ENCODE data around the gene JAKMIP3.
"Not testable (repeated sequence)": the region's sequence is repeated elsewhere in the genome, so short reads cannot be mapped to it uniquely, and the experiment has no call there.

The JAKMIP3 gene

DNA sequence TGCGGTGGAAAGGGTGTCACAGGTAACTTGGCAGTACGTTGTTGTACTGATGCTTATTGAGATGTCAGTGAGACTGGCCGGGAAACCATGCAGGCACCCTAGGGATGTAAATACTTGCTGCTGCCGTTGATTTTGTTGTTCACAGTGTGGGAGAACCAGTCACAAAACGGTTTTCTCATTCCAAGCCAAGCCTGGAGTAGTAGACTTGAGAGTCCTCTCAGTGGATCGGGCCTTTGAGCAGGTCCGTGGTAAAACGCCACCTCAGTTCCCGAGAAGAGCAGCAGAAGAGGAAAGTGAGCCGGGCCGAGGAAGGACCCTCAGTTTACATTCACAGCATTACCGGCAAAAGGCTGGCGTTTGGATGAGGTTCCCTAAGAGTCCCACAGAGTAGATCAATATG lies 1.1 kb downstream of the JAKMIP3 start:
- no peak for DNase-seq

DNA sequence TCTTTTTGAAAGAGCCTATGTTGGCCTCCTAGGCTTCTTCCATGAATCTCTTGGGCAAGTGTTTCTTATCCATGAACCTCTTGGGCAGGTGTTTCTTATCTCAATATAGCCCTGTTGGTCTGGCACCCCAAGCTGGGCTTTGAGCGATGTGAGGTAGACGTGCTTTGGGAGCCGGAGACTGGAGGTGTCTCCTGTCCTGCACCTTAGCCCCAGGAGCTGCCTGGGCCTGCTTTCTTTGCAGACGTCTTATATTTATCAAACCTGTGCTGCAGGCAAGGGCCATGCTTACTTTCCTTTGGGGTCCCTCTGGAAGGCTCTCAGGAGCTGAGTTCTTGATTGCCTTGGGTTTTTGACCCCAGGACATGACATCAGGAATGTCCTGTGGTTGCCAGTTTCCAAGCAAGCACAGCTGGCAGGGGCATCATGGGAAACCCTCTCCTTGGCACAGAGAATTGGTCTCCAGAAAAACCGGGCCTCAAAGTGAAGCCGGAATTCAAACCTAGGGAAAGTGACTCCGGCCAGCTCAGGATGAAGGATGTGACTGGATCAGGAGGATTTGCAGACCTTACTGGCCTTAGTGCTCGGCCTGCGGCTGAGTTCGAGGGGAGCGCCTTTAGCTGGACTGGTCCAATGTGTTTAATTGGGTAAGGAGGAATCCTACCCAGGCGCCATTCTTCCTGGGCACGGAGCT lies 2.8 kb downstream of the JAKMIP3 start:
- DNase-seq: no peak

DNA sequence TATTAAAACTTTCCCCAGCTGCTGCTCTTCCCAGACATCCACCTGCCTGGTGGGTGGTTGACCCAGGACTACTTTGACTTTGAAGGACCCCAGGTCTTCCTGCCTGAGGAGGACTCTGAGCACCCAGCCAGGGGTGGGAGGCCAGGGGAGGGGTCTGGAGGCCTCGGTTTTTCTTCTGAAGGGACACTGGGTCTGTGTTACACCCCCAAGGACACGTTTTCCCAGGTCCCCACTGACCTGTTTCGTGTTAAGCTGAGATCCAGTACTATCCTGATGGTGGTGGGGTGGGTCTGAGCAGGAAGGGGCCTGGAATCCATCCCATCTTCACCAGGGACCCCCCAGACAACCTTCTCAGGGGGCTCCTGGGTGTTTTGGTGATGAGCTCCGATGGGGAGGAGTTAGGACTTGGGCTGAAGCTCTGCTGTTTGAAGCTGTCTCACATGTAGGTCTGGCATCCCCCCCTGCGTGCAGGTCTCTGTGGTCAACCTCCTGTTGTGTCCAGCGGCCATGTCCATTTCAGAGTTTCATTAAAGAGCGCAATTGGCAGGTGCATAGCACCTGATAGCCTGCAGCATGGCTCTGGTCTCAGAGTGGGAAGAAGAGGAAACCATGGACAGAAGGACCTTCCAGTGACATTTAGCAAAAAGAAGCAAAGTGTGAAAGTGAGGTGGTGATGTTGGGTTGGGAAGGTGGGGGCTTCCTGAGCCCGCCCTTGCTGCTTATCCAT lies 3.5 kb downstream of the JAKMIP3 start:
- no peak for DNase-seq

DNA sequence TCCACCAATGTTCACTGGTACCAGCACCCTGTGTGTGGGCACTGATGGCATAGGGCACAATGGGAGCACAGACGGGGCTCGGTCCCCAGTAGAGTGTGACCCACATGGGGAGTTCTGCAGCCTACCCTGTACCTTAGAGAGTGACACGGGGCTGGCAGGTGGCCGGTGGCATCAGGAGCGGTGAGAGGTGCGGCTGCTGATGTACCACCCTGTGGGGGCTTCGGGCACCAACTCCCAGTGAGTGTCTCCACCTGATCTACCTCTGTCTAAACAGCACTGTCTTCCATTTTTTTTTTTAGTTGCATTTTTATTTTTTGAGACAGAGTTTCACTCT lies 4.1 kb downstream of the JAKMIP3 start:
- no peak for DNase-seq

DNA sequence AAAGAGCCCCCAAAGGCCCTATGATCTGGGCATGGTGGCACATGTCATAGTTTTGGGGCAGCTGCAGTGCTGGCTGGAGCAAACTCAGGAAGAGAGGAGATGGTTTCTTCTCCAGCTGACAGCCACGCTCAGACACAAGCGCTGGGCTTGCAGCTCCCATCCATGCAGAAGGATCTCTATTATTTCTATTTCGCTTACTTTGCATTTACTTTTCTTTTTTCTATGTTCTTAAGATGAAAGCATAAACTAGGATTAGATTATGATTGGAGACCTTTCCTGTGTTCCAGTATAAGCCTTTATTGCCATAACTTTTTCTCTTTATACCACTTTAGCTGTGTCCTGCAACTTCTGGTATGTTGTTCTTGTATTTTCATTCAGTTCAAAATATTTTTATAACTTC lies 5.0 kb downstream of the JAKMIP3 start:
- DNase-seq: no peak

DNA sequence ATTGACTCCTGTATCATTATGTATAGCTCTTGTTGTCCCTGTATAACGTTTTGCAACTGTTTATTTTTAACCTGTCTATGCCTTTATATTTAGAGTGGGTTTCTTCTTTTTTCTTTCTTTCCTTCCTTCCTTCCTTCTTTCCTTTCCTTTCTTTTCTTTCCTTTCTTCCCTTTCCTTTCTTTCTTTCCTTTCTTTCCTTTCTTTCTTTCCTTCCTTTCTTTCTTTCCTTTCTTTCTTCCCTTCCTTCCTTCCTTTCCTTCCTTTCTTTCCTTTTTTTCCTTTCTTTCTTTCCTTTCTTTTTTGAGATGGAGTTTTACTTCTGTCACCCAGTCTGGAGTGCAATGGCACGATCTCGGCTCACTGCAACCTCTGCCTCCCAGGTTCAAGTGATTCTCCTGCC lies 5.9 kb downstream of the JAKMIP3 start:
- no peak for DNase-seq

DNA sequence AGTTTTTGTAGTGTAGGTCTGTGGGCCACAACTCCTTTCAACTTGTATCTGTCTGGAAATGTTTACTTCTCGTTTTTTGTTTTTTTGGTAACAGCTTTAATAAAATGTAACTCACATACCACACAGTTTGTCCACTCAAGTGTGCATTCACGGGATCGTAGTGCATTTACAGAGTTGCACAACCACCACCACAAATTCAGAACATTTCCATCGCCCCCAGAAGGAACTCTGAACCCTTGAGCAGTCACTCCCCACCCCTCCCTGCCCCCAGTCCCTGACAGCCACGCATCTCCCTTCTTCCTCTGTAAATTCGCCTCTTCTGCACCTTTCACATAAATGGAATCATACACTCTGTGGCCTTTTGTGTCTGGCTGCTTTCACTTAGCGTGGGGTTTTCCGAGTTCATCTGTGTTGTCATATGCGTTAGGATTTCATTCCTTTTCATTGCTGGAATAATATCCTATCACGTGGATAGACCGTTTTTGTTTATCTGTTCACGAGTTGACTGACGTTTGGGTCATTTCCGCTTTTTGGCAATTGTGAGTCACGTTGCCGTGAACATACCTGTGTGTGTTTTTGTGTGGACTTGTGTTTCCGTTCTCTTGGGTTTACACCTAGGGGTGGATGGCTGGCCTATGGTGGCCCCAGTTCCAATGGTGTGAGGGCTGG lies 10.3 kb downstream of the JAKMIP3 start:
- DNase-seq: no peak

DNA sequence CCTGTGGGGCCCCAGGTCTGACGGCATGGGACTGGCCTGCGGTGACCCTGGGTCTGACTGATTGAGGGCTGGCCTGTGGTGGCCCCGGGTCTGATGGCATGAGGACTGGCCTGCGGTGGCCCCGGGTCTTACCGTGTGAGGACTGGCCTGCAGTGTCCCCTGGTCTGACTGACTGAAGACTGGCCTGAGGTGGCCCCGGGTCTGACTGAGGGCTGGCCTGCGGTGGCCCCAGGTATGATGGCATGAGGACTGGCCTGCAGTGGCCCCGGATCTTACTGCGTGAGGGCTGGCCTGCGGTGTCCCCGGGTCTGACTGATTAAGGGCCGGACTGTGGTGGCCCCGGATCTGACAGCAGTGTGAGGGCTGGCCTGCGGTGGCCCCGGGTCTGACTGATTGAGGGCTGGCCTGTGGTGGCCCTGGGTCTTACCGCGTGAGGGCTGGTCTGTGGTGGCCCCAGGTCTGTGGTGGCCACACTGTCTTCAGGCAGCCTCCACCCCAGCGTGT lies 10.9 kb downstream of the JAKMIP3 start:
- no peak for DNase-seq

DNA sequence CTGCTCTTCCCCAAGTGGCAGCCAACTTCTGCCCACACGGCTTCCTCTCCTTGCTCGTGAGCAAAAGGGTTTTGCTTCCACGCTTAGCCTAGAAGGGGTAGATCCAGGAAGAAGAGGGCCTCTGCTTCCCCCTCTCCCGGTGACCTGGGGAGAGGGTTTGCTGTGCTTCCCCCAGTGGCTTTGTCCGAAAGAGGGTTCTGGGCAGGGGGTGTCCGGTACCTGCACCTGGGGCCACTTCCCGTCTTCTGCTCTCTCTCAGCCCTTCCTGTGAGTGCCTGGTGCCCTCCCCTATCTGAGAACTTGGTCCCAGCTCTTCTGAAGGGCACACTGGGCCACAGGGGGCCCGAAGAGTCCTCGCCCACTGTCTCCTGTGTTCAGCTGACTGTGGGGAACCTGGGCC lies 11.3 kb downstream of the JAKMIP3 start:
- no peak for DNase-seq

DNA sequence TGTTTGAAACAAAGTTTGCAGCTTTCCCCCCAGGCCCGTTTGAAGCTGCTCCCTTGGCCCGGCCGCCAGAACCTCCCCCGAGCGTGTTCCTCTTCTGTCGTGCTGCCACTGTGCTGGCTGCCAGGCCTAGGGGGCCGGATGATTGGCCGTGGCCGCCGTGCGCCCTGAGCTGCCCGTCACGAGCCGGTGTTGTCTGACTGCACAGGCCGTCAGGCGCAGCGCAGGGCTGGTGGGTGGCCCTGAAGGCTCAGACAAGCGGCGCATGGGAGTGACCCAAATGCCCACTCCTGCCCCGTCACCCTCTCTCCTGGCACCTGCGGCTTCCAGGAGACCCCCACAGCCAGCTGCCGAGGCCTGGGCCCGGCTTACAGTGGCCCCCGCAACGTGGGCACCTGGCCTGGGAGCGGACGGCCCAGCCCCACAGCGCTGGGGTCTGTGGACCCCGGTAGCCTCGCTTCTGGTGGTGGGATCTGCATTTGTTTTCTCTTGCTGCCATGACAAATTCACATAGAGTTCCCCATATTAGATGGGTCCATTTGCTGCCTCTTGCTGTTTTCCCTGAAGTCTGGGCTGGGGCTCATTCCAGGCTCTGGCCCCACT lies 13.1 kb downstream of the JAKMIP3 start:
- no peak for DNase-seq

DNA sequence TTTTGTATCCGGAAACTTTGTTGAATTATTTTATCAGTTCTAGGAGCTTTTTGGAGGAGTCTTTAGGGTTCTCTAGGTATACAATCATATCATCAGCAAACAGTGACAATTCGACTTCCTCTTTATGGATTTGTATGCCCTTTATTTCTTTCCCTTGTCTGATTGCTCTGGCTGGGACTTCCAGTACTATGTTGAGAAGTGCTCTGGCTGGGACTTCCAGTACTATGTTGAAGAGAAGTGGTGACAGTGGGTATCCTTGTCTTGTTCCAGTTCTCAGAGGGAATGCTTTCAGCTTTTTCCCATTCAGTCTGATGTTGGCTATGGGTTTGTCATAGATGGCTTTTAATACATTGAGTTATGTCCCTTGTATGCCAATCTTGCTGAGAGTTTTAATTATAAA lies 18.6 kb downstream of the JAKMIP3 start:
- not testable (repeated sequence) for DNase-seq

DNA sequence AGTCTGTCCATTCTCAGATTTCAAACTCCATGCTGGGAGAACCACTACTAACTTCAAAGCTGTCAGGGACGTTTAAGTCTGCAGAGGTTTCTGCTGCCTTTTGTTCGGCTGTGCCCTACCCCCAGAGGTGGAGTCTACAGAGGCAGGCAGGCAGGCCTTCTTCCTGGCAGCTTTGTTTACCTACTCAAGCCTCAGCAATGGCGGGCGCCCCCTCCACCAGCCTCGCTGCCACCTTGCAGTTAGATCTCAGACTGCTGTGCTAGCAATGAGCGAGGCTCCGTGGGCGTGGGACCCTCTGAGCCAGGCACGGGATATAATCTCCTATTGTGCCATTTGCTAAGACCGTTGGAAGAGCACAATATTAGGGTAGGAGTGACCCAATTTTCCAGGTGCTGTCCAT lies 27.5 kb downstream of the JAKMIP3 start:
- DNase-seq: not testable (repeated sequence)

DNA sequence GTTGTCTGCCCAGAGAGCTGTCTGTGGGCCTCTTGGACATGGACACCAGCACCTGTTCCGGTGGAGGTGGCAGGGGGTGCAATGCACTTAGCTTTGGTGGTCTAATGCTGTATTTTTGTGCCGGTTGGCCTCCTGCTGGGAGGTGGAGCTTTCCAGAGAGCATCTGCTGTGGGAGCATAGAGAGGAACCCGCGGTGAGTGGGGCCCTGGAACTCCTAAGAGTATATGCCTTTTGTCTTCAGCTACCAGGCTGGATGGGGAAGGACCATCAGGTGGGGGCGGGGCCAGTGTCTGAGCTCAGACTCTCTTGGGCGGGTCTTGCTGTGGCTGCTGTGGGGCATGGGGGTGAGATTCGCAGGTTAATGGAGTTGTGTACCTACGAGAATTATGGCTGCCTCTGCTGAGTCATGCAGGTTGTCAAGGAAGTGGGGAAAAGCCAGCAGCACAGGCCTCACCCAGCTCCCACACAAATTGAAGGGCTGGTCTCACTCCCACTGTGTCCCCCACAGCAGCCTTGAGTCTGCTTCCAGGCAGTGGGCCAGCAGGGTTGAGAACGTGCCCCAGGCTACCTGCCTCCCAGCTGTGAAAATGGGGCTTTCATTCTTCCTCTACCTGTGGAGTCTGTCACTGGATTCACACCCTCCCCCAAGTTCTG lies 29.0 kb downstream of the JAKMIP3 start:
- DNase-seq: no peak

DNA sequence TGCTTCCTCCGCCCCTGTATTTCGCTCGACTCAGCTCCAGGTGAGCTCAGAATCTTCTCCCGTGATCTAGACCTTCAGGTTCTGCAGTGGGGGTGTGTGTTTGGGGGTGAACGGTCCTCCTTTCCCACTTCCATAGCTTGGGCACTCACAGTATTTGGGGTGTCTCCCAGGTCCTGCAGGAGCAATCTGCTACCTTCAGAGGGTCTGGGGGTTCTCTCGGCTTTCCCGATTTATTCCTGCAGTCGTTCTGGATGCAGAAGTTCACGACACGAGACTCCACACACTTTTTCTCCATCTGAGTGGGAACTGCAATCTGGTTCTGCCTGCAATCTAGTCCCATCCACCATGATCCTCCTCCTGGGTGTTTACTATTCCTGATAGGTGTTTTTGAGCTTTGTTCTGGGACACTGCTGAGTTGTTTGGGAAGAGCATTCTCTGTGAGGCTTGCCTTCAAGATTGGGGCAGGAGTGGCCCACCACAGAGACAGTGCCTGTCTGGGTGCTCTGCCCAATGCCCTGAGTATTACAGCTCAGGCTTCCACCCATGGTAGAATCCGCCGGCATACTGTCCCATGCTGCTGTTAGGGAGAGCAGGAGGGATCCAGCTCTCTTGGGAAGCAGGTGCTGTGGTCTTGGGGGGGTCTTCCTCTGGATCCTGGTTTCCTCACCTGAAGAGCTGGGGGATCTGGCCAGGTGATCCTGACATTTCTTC lies 29.8 kb downstream of the JAKMIP3 start:
- no peak for DNase-seq

DNA sequence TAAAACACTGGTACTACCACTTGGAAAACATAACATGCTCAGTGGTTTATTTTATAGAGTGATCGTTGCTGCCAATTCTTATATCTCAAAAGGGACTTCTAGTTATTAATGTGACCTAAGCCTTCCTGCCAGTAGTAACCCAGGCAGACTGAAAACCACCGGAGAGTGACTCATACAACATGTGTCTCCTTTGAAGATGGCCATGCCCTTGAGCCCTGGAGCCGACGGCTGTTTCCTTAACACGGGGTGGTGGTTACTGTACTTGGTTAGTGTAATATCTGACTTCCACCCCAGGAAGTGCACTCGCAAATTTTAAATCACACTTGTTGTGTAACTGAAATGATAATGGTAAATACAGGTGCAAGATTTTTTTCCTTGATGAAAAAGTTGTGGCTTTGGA lies 30.5 kb downstream of the JAKMIP3 start:
- no peak for DNase-seq

DNA sequence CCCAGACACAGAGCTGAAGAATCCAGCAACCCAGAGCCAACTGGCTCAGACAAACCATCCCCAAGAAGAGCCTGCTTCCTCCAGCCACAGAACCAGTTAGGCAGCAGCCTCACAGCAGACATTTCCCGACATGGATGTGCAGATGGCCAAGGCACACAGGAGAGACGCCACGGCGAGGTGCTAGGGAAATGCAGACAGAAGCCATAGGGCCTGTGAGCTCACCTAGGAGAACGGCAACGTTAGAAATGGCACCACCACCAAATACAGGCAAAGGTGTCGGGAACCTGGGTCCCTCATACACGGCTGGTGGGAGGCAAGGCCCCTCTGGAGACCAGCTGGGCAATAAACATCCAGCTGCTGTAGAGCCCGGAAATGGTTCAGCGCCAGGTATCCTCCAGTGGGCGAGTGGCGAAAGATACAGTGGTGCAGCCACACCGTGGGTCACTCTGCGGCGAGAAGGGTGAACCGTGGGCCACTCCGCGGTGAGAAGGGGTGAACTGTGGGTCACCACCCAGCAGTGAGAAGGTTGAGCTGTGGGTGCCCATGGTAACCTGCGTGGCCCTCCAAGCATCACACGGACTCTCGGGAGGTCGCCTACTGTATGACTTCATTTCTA lies 31.2 kb downstream of the JAKMIP3 start:
- no peak for DNase-seq

DNA sequence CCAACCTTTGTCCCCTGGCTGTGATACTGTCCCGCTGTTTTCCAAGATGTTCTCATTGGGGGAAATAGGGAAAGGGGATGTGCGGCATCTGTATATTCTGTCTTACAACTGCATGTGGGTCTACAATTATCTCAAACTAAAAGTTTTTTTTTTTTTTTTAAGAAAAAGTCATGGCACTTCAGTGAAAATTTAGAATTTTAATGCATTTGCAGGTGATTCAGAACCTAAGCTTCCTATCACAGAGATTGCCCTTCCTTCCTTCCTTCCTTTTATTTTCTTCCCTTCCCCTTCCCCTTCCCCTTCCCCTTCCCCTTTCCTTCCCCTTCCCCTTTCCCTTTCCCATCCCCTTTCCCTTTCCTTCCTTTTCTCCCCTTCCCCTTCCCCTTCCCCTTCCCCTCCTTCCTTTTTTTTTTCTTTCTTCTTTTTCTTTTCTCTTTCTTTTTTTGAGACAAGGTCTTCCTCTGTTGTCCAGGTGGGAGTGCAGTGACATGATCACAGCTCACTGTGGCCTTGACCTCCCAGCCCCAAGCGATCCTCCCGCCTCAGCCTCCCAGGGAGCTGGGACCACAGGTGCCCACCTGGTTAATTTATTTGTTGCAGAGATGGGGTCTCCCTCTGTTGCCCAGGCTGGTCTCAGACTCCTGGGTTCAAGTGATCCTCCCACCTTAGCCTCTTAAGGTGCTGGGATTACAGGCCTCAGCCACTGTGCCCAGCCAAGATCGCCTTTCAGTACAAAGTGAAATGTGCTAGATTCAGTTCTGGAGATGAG lies 32.0 kb downstream of the JAKMIP3 start:
- DNase-seq: no peak

DNA sequence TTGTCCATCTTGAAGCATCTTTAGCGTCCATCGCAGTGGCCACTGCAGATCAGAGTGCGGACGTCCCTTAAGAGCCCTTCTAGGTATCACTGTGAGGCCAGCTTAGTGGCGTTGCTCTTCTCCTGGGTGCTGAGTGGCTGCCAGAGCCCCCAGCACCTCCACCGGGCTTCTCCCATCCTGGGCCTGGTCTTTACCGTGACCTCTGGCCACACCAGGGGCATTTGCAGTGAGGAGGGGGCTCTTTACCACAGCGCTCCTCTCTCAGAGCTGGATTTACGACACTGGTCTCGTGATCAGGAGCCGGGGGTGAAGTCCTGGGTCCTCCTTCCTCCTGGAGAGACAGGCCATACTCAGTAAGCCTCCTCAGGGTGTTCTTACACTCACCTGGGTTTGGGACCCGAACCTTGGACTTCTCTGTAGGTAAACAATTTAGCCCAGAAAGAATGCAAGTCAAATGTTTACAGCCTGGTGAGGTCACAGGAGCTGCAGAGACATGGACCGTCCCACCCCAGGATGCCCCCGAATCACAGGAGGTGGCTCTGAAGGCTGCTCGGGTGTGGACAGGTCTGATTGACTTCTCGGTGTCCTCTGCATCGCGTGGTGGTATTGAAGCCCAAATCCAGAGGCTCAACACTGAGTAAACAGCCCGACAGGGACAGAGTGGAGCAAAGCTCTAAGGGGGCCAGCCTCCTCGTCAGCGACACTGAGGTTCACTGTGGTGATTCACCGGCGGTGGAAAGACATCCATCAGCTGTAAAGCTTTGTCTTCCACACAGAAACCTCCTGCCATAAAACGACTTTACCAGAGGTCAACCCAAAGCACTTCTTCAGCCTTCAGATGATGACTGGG lies 33.0 kb downstream of the JAKMIP3 start:
- DNase-seq: no peak

DNA sequence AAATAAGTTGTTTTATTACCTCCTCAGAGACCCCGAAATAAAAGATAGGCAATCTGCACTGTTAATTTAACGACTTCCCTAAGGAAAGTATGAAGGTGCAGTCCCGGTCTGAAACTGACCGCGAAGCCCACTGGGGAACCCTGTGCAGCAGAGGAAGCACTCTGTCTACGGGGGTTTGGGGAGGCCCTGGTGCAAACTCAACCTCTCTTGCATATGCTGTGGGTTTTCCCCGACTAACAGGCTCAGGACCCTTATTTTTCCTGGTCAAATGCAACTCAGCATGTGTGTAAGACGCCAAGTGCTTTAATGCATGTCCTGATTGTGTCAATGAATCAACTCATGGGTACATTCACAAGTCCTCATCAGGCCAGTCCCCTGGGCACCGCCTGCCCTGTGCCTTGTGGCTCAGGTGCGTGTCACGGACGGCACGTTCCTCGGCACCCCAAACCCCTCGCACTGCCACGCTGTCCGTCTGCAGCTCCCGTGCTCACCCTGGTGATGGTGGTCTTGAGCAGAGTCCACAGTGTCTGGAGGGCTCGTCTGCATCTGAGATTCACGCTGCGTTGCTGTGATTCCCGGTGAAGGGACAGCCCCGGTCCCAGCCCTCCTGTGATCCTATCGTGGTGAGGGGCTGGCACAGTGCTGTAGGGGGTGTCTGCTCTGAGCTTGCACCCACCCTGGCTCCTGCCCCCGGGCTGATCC lies 33.8 kb downstream of the JAKMIP3 start:
- DNase-seq: no peak

DNA sequence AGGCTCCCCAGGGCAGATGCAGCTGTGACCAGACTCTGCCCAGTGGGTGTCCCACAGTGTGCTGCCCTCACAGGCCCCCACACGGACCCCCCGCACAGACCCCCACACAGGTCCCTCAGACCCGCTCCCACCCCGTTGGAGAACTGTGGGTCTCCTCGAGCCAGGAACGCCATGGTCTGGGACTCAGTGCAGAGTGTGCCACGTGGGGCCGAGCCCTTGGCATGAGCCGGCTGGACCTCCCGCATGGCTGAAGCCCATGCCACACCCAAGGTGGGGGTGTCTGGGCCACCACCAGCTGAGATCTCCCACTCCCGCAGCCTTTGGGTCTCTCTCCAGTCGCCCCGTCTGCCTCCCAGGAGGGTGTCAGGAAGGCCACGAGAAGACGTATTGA lies 34.3 kb downstream of the JAKMIP3 start:
- no peak for DNase-seq

All from NCI-H1694 treated with DMSO at 0.1 percent for 48 hours (cell line).